ENCODE data around the gene EMSY.

- TF ChIP-seq EZH2 (IDR thresholded peaks at IDR 0.05; ENCODE audit: borderline replicate concordance, insufficient read depth, low read depth, low read length, poor library complexity, severe bottlenecking) = no peak
- TF ChIP-seq, protein P1, sequence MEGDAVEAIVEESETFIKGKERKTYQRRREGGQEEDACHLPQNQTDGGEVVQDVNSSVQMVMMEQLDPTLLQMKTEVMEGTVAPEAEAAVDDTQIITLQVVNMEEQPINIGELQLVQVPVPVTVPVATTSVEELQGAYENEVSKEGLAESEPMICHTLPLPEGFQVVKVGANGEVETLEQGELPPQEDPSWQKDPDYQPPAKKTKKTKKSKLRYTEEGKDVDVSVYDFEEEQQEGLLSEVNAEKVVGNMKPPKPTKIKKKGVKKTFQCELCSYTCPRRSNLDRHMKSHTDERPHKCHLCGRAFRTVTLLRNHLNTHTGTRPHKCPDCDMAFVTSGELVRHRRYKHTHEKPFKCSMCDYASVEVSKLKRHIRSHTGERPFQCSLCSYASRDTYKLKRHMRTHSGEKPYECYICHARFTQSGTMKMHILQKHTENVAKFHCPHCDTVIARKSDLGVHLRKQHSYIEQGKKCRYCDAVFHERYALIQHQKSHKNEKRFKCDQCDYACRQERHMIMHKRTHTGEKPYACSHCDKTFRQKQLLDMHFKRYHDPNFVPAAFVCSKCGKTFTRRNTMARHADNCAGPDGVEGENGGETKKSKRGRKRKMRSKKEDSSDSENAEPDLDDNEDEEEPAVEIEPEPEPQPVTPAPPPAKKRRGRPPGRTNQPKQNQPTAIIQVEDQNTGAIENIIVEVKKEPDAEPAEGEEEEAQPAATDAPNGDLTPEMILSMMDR (IDR thresholded peaks at IDR 0.05) = no peak
Observed at GRCh38 chr11:76410851-76411357, 33.9 kb upstream of the EMSY start.
